HuH-7 (cell line): ENCODE data around the gene PRELID1.
"Not testable (repeated sequence)": the region's sequence is repeated elsewhere in the genome, so short reads cannot be mapped to it uniquely, and the experiment has no call there.

ENCODE experiments used
- DNase-seq: peaks from one replicate; pipeline ENCODE4 v3.0.0; 2011; ENCODE audit warnings: low spot score

The PRELID1 gene

GRCh38 chr5:177300236-177300880 lies 3.2 kb upstream of the PRELID1 start:
- DNase-seq: no peak

- DNase-seq: no peak
Measured at GRCh38 chr5:177300951-177301350, 2.6 kb upstream of the PRELID1 start.

- DNase-seq: no peak
Measured at GRCh38 chr5:177301503-177302165, 2.0 kb upstream of the PRELID1 start.

- peak; percentile 57 for DNase-seq
Measured at GRCh38 chr5:177302354-177303110, 1.1 kb upstream of the PRELID1 start.

- no peak for DNase-seq
Measured at GRCh38 chr5:177303925-177304391, 359 bp downstream of the PRELID1 start.

GRCh38 chr5:177304392-177305119 lies 957 bp downstream of the PRELID1 start:
- DNase-seq: no peak

- not testable (repeated sequence) for DNase-seq
Measured at GRCh38 chr5:177306103-177306640, 2.6 kb downstream of the PRELID1 start.

- no peak for DNase-seq
Measured at GRCh38 chr5:177306674-177307543, 3.3 kb downstream of the PRELID1 start.

- no peak for DNase-seq
Measured at GRCh38 chr5:177307544-177308363, 4.2 kb downstream of the PRELID1 start.

GRCh38 chr5:177308740-177309139 lies 5.1 kb downstream of the PRELID1 start:
- no peak for DNase-seq

GRCh38 chr5:177309351-177310191 lies 6.0 kb downstream of the PRELID1 start:
- peak; percentile 93 for DNase-seq

GRCh38 chr5:177310332-177310731 lies 6.7 kb downstream of the PRELID1 start:
- no peak for DNase-seq

GRCh38 chr5:177310757-177311391 lies 7.3 kb downstream of the PRELID1 start:
- DNase-seq: no peak

- no peak for DNase-seq
Measured at GRCh38 chr5:177311392-177311722, 7.8 kb downstream of the PRELID1 start.

GRCh38 chr5:177311723-177312648 lies 8.4 kb downstream of the PRELID1 start, which contains the start of gene MXD3:
TSS of gene MXD3 (minus strand) at chr5:177311898. CDS start at chr5:177311830, 68 bp downstream.
- DNase-seq: peak; percentile 97

GRCh38 chr5:177312649-177313181 lies 9.1 kb downstream of the PRELID1 start:
- peak; percentile 52 for DNase-seq

GRCh38 chr5:177313561-177314259 lies 10.1 kb downstream of the PRELID1 start:
- no peak for DNase-seq
